Mesendoderm (in vitro differentiated cells): Measurements from ENCODE around the gene SLC22A9.

Source experiments
- DNase-seq: peaks from one replicate; pipeline ENCODE4 v3.0.0; 2013
- H2AK5ac ChIP-seq: 2 replicates; pipeline ENCODE4 v1.6.1; 2013; ENCODE audit warnings: low read length, inconsistent platforms
- H2BK120ac ChIP-seq: 2 replicates; pipeline ENCODE4 v1.6.1; 2013; ENCODE audit warnings: low read depth, mild to moderate bottlenecking, low read length, moderate library complexity, mixed read lengths
- H2BK15ac ChIP-seq: replicated peaks from 2 replicates; pipeline ENCODE4 v1.6.1; 2013; ENCODE audit warnings: low read depth, mild to moderate bottlenecking, moderate library complexity
- H2BK5ac ChIP-seq: 2 replicates; pipeline ENCODE4 v1.6.1; 2013; ENCODE audit warnings: low read length, inconsistent platforms
- H3K18ac ChIP-seq: 2 replicates; pipeline ENCODE4 v1.6.1; 2013; ENCODE audit warnings: mild to moderate bottlenecking, low read length, mixed read lengths
- H3K23ac ChIP-seq: one replicate; pipeline ENCODE4 v1.6.1; 2013; ENCODE audit warnings: low read length
- H3K27ac ChIP-seq: 2 replicates; pipeline ENCODE4 v1.5.1; 2013; ENCODE audit warnings: low read depth, mild to moderate bottlenecking, inconsistent platforms, low read length, moderate library complexity
- H3K27me3 ChIP-seq: 2 replicates; pipeline ENCODE4 v1.6.1; 2013; ENCODE audit warnings: low read length, control low read depth, mild to moderate bottlenecking, inconsistent platforms; ENCODE audit not compliant: insufficient read depth, poor library complexity
- H3K36me3 ChIP-seq: 2 replicates; pipeline ENCODE4 v1.6.1; 2013; ENCODE audit warnings: low read length, inconsistent platforms; ENCODE audit not compliant: control insufficient read depth, insufficient read depth
- H3K4ac ChIP-seq: one replicate; pipeline ENCODE4 v1.6.1; 2013; ENCODE audit warnings: low read depth, mild to moderate bottlenecking, low read length, moderate library complexity
- H3K4me1 ChIP-seq: 2 replicates; pipeline ENCODE4 v1.6.1; 2013; ENCODE audit warnings: low read depth, low read length, inconsistent platforms; ENCODE audit not compliant: control insufficient read depth
- H3K4me2 ChIP-seq: 2 replicates; pipeline ENCODE4 v1.6.1; 2013; ENCODE audit warnings: low read length
- H3K4me3 ChIP-seq: 2 replicates; pipeline ENCODE4 v1.5.1; 2013; ENCODE audit warnings: mild to moderate bottlenecking, low read length
- H3K56ac ChIP-seq: one replicate; pipeline ENCODE4 v1.6.1; 2013; ENCODE audit warnings: low read length
- H3K79me1 ChIP-seq: 2 replicates; pipeline ENCODE4 v1.6.1; 2013; ENCODE audit warnings: low read length, inconsistent platforms
- H3K79me2 ChIP-seq: 2 replicates; pipeline ENCODE4 v1.6.1; 2013; ENCODE audit warnings: mild to moderate bottlenecking, low read length; ENCODE audit not compliant: control insufficient read depth, insufficient read depth
- H3K9ac ChIP-seq: 2 replicates; pipeline ENCODE4 v1.6.1; 2013; ENCODE audit warnings: low read length, inconsistent platforms
- H4K5ac ChIP-seq: one replicate; pipeline ENCODE4 v1.6.1; 2013; ENCODE audit warnings: low read length
- H4K8ac ChIP-seq: one replicate; pipeline ENCODE4 v1.6.1; 2013; ENCODE audit warnings: low read depth, mild to moderate bottlenecking, control low read depth, low read length, moderate library complexity
- WGBS: extraction: QIAGEN DNeasy Blood & Tissue Kit; methylation state at CpG from one replicate; pipeline ENCODE4 v1.1.7; 2013; ENCODE audit warnings: low lambda C conversion rate, missing lambda C conversion rate; ENCODE audit not compliant: insufficient coverage; ENCODE audit errors: extremely low coverage; 5-methylcytosine and 5-hydroxymethylcytosine counted together

Gene SLC22A9

GRCh38 chr11:63404161-63404935 is 34.8 kb downstream of the SLC22A9 start:
- Histone ChIP-seq H3K4me3 (no peak overlapping the region), H3K36me3 (no peaks in the 10 kb centered on the region), H3K27ac (no peak overlapping the region), H3K9ac (no peak overlapping the region), H2BK5ac (no peak overlapping the region), H3K4ac (no peak overlapping the region), H4K5ac (no peak overlapping the region), H2BK15ac (no peak overlapping the region), H3K23ac (no peak overlapping the region), H3K79me1 (no peaks in the 10 kb centered on the region), H2AK5ac (no peak overlapping the region), H2BK120ac (no peak overlapping the region), H3K56ac (no peak overlapping the region), H3K18ac (no peak overlapping the region), H3K4me2 (no peak overlapping the region), H3K27me3 (no peaks in the 10 kb centered on the region), H3K4me1 (no peaks in the 10 kb centered on the region), H3K79me2 (no peaks in the 10 kb centered on the region), H4K8ac (no peak overlapping the region)
- DNase-seq: no peak
- WGBS: no CpG with 5 or more reads among the region's 5 CpGs

GRCh38 chr11:63405114-63405513 is 35.5 kb downstream of the SLC22A9 start:
- Histone ChIP-seq H3K23ac (no peak overlapping the region), H2BK120ac (no peak overlapping the region), H3K4me3 (no peak overlapping the region), H3K56ac (no peak overlapping the region), H4K8ac (no peak overlapping the region), H3K9ac (no peak overlapping the region), H3K27ac (no peak overlapping the region), H3K4me1 (no peaks in the 10 kb centered on the region), H4K5ac (no peak overlapping the region), H3K79me1 (no peaks in the 10 kb centered on the region), H3K18ac (no peak overlapping the region), H3K79me2 (no peaks in the 10 kb centered on the region), H3K36me3 (no peaks in the 10 kb centered on the region), H2BK15ac (no peak overlapping the region), H2AK5ac (no peak overlapping the region), H3K4me2 (no peak overlapping the region), H2BK5ac (no peak overlapping the region), H3K4ac (no peak overlapping the region), H3K27me3 (no peaks in the 10 kb centered on the region)
- WGBS: no CpG with 5 or more reads among the region's 3 CpGs
- no peak for DNase-seq

- no peaks in the 10 kb centered on the region for H3K4me1 ChIP-seq
- H3K36me3 ChIP-seq: no peaks in the 10 kb centered on the region
- no peak overlapping the region for H4K5ac ChIP-seq
- no peak overlapping the region for H3K9ac ChIP-seq
- H3K4me2 ChIP-seq: no peak overlapping the region
- H3K4ac ChIP-seq: no peak overlapping the region
- H4K8ac ChIP-seq: no peak overlapping the region
- no peaks in the 10 kb centered on the region for H3K79me2 ChIP-seq
- H2BK120ac ChIP-seq: no peak overlapping the region
- no peak overlapping the region for H3K56ac ChIP-seq
- H2BK15ac ChIP-seq: no peak overlapping the region
- no CpG with 5 or more reads among the region's 2 CpGs for WGBS
- H3K79me1 ChIP-seq: no peaks in the 10 kb centered on the region
- H3K18ac ChIP-seq: no peak overlapping the region
- no peak overlapping the region for H3K23ac ChIP-seq
- H2BK5ac ChIP-seq: no peak overlapping the region
- H2AK5ac ChIP-seq: no peak overlapping the region
- H3K27ac ChIP-seq: no peak overlapping the region
- no peak for DNase-seq
- no peaks in the 10 kb centered on the region for H3K27me3 ChIP-seq
- H3K4me3 ChIP-seq: no peak overlapping the region
Measured at GRCh38 chr11:63406458-63406857, 36.9 kb downstream of the SLC22A9 start.

- Histone ChIP-seq H3K56ac (no peak overlapping the region), H3K4me3 (no peak overlapping the region), H3K4ac (no peak overlapping the region), H2AK5ac (no peak overlapping the region), H3K23ac (no peak overlapping the region), H3K79me2 (no peaks in the 10 kb centered on the region), H3K18ac (no peak overlapping the region), H3K79me1 (no peaks in the 10 kb centered on the region), H2BK15ac (no peak overlapping the region), H3K4me1 (no peaks in the 10 kb centered on the region), H4K5ac (no peak overlapping the region), H3K27me3 (no peaks in the 10 kb centered on the region), H4K8ac (no peak overlapping the region), H2BK120ac (no peak overlapping the region), H3K36me3 (no peaks in the 10 kb centered on the region), H3K4me2 (no peak overlapping the region), H3K9ac (no peak overlapping the region), H3K27ac (no peak overlapping the region), H2BK5ac (no peak overlapping the region)
- no CpG with 5 or more reads among the region's 2 CpGs for WGBS
- no peak for DNase-seq
Measured at GRCh38 chr11:63417174-63417852, 47.7 kb downstream of the SLC22A9 start.

- Histone ChIP-seq H3K4me2 (no peak overlapping the region), H3K4ac (no peak overlapping the region), H3K36me3 (no peaks in the 10 kb centered on the region), H4K5ac (no peak overlapping the region), H4K8ac (no peak overlapping the region), H3K27ac (no peak overlapping the region), H2BK5ac (no peak overlapping the region), H3K79me2 (no peaks in the 10 kb centered on the region), H3K56ac (no peak overlapping the region), H3K4me1 (no peaks in the 10 kb centered on the region), H3K79me1 (no peaks in the 10 kb centered on the region), H3K18ac (no peak overlapping the region), H2BK120ac (no peak overlapping the region), H3K4me3 (no peak overlapping the region), H2AK5ac (no peak overlapping the region), H2BK15ac (no peak overlapping the region), H3K23ac (no peak overlapping the region), H3K27me3 (no peaks in the 10 kb centered on the region), H3K9ac (no peak overlapping the region)
- DNase-seq: peak; percentile 30
- no CpG with 5 or more reads among the region's 2 CpGs for WGBS
Measured at GRCh38 chr11:63427971-63428508, 58.5 kb downstream of the SLC22A9 start.
